Smooth muscle cell (in vitro differentiated cells): Measurements from ENCODE around the gene CASK. TPM values are rescaled to one million over a fixed set of nuclear protein-coding genes. Genes with fewer than 3 reads are reported as not detected.
A peak's percentile ranks its signal among the peaks of the same experiment; 100 is the strongest.

Source experiments
- DNase-seq: peaks from one replicate; lab custom pipeline; 2025; ENCODE audit not compliant: unreplicated experiment; lab: John Stamatoyannopoulos, UW
- H2AFZ ChIP-seq: fragments of 200-600 bp; sonication (generic); 2 replicates; pipeline ENCODE4 v1.6.0; 2016; ENCODE audit warnings: antibody characterized with exemption, low read depth, mild to moderate bottlenecking
- H3F3A ChIP-seq: fragments of 200-600 bp; sonication (generic); 2 replicates; pipeline ENCODE4 v1.6.0; 2017; ENCODE audit warnings: antibody characterized with exemption, low read depth
- H3K27ac ChIP-seq: fragments of 200-600 bp; sonication (generic); 2 replicates; pipeline ENCODE4 v1.5.1; 2016; ENCODE audit warnings: low read depth, mild to moderate bottlenecking
- H3K27me3 ChIP-seq: fragments of 200-600 bp; sonication (generic); 2 replicates; pipeline ENCODE4 v1.6.1; 2016; ENCODE audit warnings: low read depth, mild to moderate bottlenecking
- H3K36me3 ChIP-seq: fragments of 200-600 bp; sonication (generic); 2 replicates; pipeline ENCODE4 v1.5.1; 2016; ENCODE audit warnings: low read depth
- H3K4me1 ChIP-seq: fragments of 200-600 bp; sonication (generic); 2 replicates; pipeline ENCODE4 v1.5.1; 2016; ENCODE audit warnings: low read depth
- H3K4me2 ChIP-seq: fragments of 200-600 bp; sonication (generic); 2 replicates; pipeline ENCODE4 v1.6.0; 2016; ENCODE audit warnings: mild to moderate bottlenecking
- H3K4me3 ChIP-seq: fragments of 200-600 bp; sonication (generic); 2 replicates; pipeline ENCODE4 v1.5.1; 2016; ENCODE audit warnings: mild to moderate bottlenecking
- H3K79me2 ChIP-seq: fragments of 200-600 bp; sonication (generic); 2 replicates; pipeline ENCODE4 v1.6.0; 2016; ENCODE audit warnings: low read depth, mild to moderate bottlenecking
- H3K9ac ChIP-seq: fragments of 200-600 bp; sonication (generic); 2 replicates; pipeline ENCODE4 v1.6.0; 2016; ENCODE audit warnings: low read depth
- H3K9me3 ChIP-seq: fragments of 200-600 bp; sonication (generic); replicated peaks from 2 replicates; pipeline ENCODE4 v1.5.1; 2016; ENCODE audit warnings: low read depth
- H4K20me1 ChIP-seq: fragments of 200-600 bp; sonication (generic); 2 replicates; pipeline ENCODE4 v1.6.0; 2016; ENCODE audit warnings: low read depth
- CTCF ChIP-seq: fragments of 200-600 bp; sonication (generic); IDR thresholded peaks from 2 replicates; pipeline ENCODE4 v1.5.1; 2017; ENCODE audit warnings: borderline replicate concordance, mild to moderate bottlenecking, antibody characterized with exemption; ENCODE audit not compliant: insufficient read depth, poor library complexity, severe bottlenecking
- WGBS: methylation state at CpG from one replicate; pipeline ENCODE4 v1.1.7; 2016; ENCODE audit warnings: low lambda C conversion rate; 5-methylcytosine and 5-hydroxymethylcytosine counted together
- polyA plus RNA-seq: library from polyadenylated mRNA; unstranded; fragments of >200 nt; fragmentation: Nextera tagmentation; extraction: Ambion mirVana; gene quantifications from 2 replicates; pipeline ENCODE4 v1.2.1, GENCODE V29; 2016
- total RNA-seq: library from RNA; depleted of rRNA; stranded (reverse); fragments of >200 nt; gene quantifications from 2 replicates; pipeline ENCODE4 v1.2.3, GENCODE V29; 2014

The CASK gene
- total and polyA plus RNA-seq, 2 experiments from 2014 or later = 49.4 to 97.5 TPM

- Histone ChIP-seq H3K27ac (no peak overlapping the region), H3K9ac (no peak overlapping the region)
These were observed 23.7 kb upstream of the CASK start for GRCh38 chrX:41946989-41947612.

GRCh38 chrX:41946235-41946634 is 22.9 kb upstream of the CASK start:
- Histone ChIP-seq H3K27ac (no peak overlapping the region), H3K4me1 (peaks cover 5% of the 10 kb centered on the region), H3F3A (no peaks in the 10 kb centered on the region), H3K4me2 (no peak overlapping the region), H3K36me3 (no peaks in the 10 kb centered on the region), H3K9ac (no peak overlapping the region), H3K9me3 (no peaks in the 10 kb centered on the region), H3K4me3 (no peak overlapping the region), H2AFZ (no peak overlapping the region), H4K20me1 (no peaks in the 10 kb centered on the region), H3K27me3 (no peaks in the 10 kb centered on the region), H3K79me2 (no peaks in the 10 kb centered on the region)
- no peak for DNase-seq
- TF ChIP-seq CTCF = no peak
- 57% methylated on average over 3 of the region's 3 CpGs for WGBS

More at GRCh38 chrX:41946989-41947612, 23.7 kb upstream of the CASK start:
- Histone ChIP-seq H3K36me3 (no peaks in the 10 kb centered on the region), H3K79me2 (no peaks in the 10 kb centered on the region), H3K4me3 (no peak overlapping the region), H3K4me1 (peaks cover 5% of the 10 kb centered on the region), H3K4me2 (peak overlapping the region; percentile 26), H2AFZ (no peak overlapping the region), H3F3A (no peaks in the 10 kb centered on the region), H3K9me3 (no peaks in the 10 kb centered on the region), H4K20me1 (no peaks in the 10 kb centered on the region), H3K27me3 (no peaks in the 10 kb centered on the region)
- no peak for TF ChIP-seq CTCF
- WGBS = 46% methylated on average over 5 of the region's 5 CpGs
- DNase-seq = no peak

- no peak overlapping the region for H3K9ac ChIP-seq
- H3K9me3 ChIP-seq = no peaks in the 10 kb centered on the region
- H4K20me1 ChIP-seq = no peaks in the 10 kb centered on the region
- no peaks in the 10 kb centered on the region for H3K4me1 ChIP-seq
- no peaks in the 10 kb centered on the region for H3F3A ChIP-seq
- H3K27me3 ChIP-seq = no peaks in the 10 kb centered on the region
- no peak overlapping the region for H3K4me3 ChIP-seq
- no peak for TF ChIP-seq CTCF
- no peaks in the 10 kb centered on the region for H3K79me2 ChIP-seq
- H3K36me3 ChIP-seq = no peaks in the 10 kb centered on the region
- 66% methylated on average over 3 of the region's 3 CpGs for WGBS
- no peak for DNase-seq
- H3K27ac ChIP-seq = no peak overlapping the region
- no peak overlapping the region for H3K4me2 ChIP-seq
- H2AFZ ChIP-seq = no peak overlapping the region
These were observed 12.5 kb upstream of the CASK start for GRCh38 chrX:41935832-41936231.

GRCh38 chrX:41933546-41933945 is 10.2 kb upstream of the CASK start:
- Histone ChIP-seq H3K9ac (no peak overlapping the region), H3K27me3 (no peaks in the 10 kb centered on the region), H3K4me2 (no peak overlapping the region), H3K9me3 (no peaks in the 10 kb centered on the region), H3K4me1 (no peaks in the 10 kb centered on the region), H3K4me3 (no peak overlapping the region), H4K20me1 (no peaks in the 10 kb centered on the region), H2AFZ (no peak overlapping the region), H3F3A (no peaks in the 10 kb centered on the region), H3K27ac (no peak overlapping the region), H3K79me2 (no peaks in the 10 kb centered on the region), H3K36me3 (no peaks in the 10 kb centered on the region)
- no peak for TF ChIP-seq CTCF
- DNase-seq = no peak
- WGBS = 67% methylated on average over 6 of the region's 6 CpGs
